ENCODE measurements around the gene GPR148.

GPR148 gene

GRCh38 chr2:130778781-130779180 lies 49.9 kb downstream of the GPR148 start:
- DNase-seq, result no peak

Measured in NCI-H1048 (cell line).